Keratinocyte (primary cell): ENCODE results near the gene ABHD17B. TPM values are rescaled to one million over a fixed set of nuclear protein-coding genes. Genes with fewer than 3 reads are reported as not detected.

ENCODE experiments used
- DNase-seq: peaks from one replicate; pipeline ENCODE4 v3.0.0-alpha.2; 2011; ENCODE audit warnings: low read depth, missing footprints, low spot score
- FAIRE-seq: peaks from 2 replicates; lab custom pipeline; 2011; peaks lifted over from hg19 to GRCh38; lab: Jason Lieb, UNC
- H2AFZ ChIP-seq: 2 replicates; pipeline ENCODE4 v1.6.0; 2012; ENCODE audit warnings: low read length, control low read depth, inconsistent platforms; ENCODE audit not compliant: control insufficient read depth
- H3K27ac ChIP-seq: 2 replicates; pipeline ENCODE4 v1.5.1; 2011; ENCODE audit warnings: low read length; ENCODE audit not compliant: control insufficient read depth, insufficient read depth
- H3K27me3 ChIP-seq: 3 replicates; pipeline ENCODE4 v1.6.0; 2011; ENCODE audit warnings: low read length; ENCODE audit not compliant: control insufficient read depth, insufficient read depth; ENCODE audit errors: extremely low read depth
- H3K36me3 ChIP-seq, 2 experiments: 2 replicates in 1 of 2; 3 replicates in 1 of 2; pipeline ENCODE4 v1.5.1; 2011; ENCODE audit warnings: low read length in 2 of 2, mild to moderate bottlenecking in 1 of 2; ENCODE audit not compliant: control insufficient read depth in 2 of 2, insufficient read depth in 2 of 2; ENCODE audit errors: extremely low read depth in 1 of 2
- H3K4me1 ChIP-seq: 3 replicates; pipeline ENCODE4 v1.5.1; 2011; ENCODE audit warnings: low read length; ENCODE audit not compliant: control insufficient read depth, insufficient read depth; ENCODE audit errors: extremely low read depth
- H3K4me2 ChIP-seq: 3 replicates; pipeline ENCODE4 v1.6.0; 2011; ENCODE audit warnings: low read depth, low read length; ENCODE audit not compliant: control insufficient read depth, insufficient read depth; ENCODE audit errors: extremely low read depth
- H3K4me3 ChIP-seq, 3 experiments: fragments of 200-600 bp in 1 of 3; sonication (generic) in 1 of 3; 2 replicates in 2 of 3; 3 replicates in 1 of 3; pipeline ENCODE4 v1.5.1; 2011 to 2016; ENCODE audit warnings: low read length in 3 of 3, mild to moderate bottlenecking in 3 of 3, control low read depth in 2 of 3, inconsistent platforms in 1 of 3, low read depth in 1 of 3, mixed read lengths in 1 of 3, mixed run types in 1 of 3, moderate library complexity in 1 of 3; ENCODE audit not compliant: control insufficient read depth in 2 of 3, insufficient read depth in 2 of 3; ENCODE audit errors: extremely low read depth in 1 of 3
- H3K79me2 ChIP-seq: 2 replicates; pipeline ENCODE4 v1.6.0; 2012; ENCODE audit warnings: low read length; ENCODE audit not compliant: control insufficient read depth, insufficient read depth
- H3K9ac ChIP-seq: 3 replicates; pipeline ENCODE4 v1.6.0; 2011; ENCODE audit warnings: low read length; ENCODE audit not compliant: control insufficient read depth, insufficient read depth; ENCODE audit errors: extremely low read depth
- H3K9me1 ChIP-seq: 3 replicates; pipeline ENCODE4 v1.6.0; 2011; ENCODE audit warnings: low read length; ENCODE audit not compliant: control insufficient read depth, insufficient read depth; ENCODE audit errors: extremely low read depth
- H3K9me3 ChIP-seq: 2 replicates; pipeline ENCODE4 v1.5.1; 2012; ENCODE audit warnings: low read depth, low read length; ENCODE audit not compliant: control insufficient read depth
- H4K20me1 ChIP-seq: 3 replicates; pipeline ENCODE4 v1.6.0; 2011; ENCODE audit warnings: low read length; ENCODE audit not compliant: control insufficient read depth, insufficient read depth; ENCODE audit errors: extremely low read depth
- EZH2 ChIP-seq: IDR thresholded peaks from one replicate; pipeline ENCODE4 v1.6.1; 2012; ENCODE audit warnings: inconsistent platforms, mild to moderate bottlenecking, low read length, moderate library complexity
- dilution Hi-C: fragments of 300-500 bp; cut with MboI; formaldehyde crosslinking; loops from one replicate; pipeline ENCODE4 v1.7.0; 2020; ENCODE audit warnings: low sequenced_read_pairs; ENCODE audit not compliant: extremely low pct_ligation_motif_present
- polyA plus RNA-seq, 5 experiments: library from polyadenylated mRNA; depleted of rRNA in 3 of 5; stranded (reverse) in 3 of 5; stranded (forward) in 1 of 5; unstranded in 1 of 5; fragments of >200 nt; gene quantifications; 1 replicate in 1 of 5; 2 replicates in 3 of 5; 3 replicates in 1 of 5; pipeline versions ENCODE4 v1.2.1 to v1.2.3, GENCODE V29; 2011 to 2012; ENCODE audit warnings: missing spikeins in 2 of 5, low read depth in 1 of 5, low replicate concordance in 1 of 5
- TF ChIP-seq, protein P1 (sequence below), 3 experiments: IDR thresholded peaks in 1 of 3; conservative IDR thresholded peaks in 1 of 3; optimal IDR thresholded peaks in 1 of 3; 2 replicates in 2 of 3; 3 replicates in 1 of 3; pipeline versions ENCODE3 to v1.5.1; 2011; ENCODE audit warnings: low read length in 3 of 3, mild to moderate bottlenecking in 3 of 3, moderate library complexity in 2 of 3, control low read depth in 1 of 3, inconsistent platforms in 1 of 3; ENCODE audit not compliant: insufficient read depth in 2 of 3; ENCODE audit errors: extremely low read depth in 1 of 3

The ABHD17B gene
- polyA plus RNA-seq, 1 donor (not counting 4 experiments of a cell fraction or from before 2014, with no cell fraction given): 16.3 TPM

DNA sequence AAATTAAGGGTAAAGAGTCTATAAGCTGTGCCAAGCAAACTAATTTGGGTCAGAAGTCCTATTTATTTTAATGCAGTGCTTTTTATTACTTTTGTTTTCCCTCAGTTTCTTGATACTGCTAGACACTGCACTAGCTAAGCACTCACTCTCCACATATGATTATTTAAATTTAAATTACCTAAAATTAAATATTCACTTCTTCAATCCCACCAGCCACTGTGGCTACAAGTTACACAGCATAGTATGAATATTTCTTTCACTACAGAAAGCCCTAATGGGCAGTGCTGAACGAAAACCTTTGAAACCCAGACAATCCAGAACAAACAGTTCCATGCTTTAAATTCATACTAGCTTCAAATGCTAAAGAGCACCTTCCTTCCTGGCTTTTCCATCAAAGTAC lies 23.6 kb downstream of the ABHD17B start:
- Histone ChIP-seq H4K20me1 (no peaks in the 10 kb centered on the region), H3K9me3 (no peaks in the 10 kb centered on the region), H3K27ac (no peak overlapping the region), H2AFZ (no peak overlapping the region), H3K4me1 (peaks cover 6% of the 10 kb centered on the region), H3K27me3 (no peaks in the 10 kb centered on the region), H3K36me3 (no peaks in the 10 kb centered on the region), H3K4me3 (no peak overlapping the region), H3K79me2 (peaks cover 60% of the 10 kb centered on the region), H3K4me2 (no peak overlapping the region), H3K9ac (no peak overlapping the region), H3K9me1 (no peaks in the 10 kb centered on the region)
- DNase-seq: no peak
- TF ChIP-seq, protein P1, sequence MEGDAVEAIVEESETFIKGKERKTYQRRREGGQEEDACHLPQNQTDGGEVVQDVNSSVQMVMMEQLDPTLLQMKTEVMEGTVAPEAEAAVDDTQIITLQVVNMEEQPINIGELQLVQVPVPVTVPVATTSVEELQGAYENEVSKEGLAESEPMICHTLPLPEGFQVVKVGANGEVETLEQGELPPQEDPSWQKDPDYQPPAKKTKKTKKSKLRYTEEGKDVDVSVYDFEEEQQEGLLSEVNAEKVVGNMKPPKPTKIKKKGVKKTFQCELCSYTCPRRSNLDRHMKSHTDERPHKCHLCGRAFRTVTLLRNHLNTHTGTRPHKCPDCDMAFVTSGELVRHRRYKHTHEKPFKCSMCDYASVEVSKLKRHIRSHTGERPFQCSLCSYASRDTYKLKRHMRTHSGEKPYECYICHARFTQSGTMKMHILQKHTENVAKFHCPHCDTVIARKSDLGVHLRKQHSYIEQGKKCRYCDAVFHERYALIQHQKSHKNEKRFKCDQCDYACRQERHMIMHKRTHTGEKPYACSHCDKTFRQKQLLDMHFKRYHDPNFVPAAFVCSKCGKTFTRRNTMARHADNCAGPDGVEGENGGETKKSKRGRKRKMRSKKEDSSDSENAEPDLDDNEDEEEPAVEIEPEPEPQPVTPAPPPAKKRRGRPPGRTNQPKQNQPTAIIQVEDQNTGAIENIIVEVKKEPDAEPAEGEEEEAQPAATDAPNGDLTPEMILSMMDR (optimal IDR thresholded peaks at IDR 0.05 in 1 of 3, IDR thresholded peaks at IDR 0.05 in 1 of 3, conservative IDR thresholded peaks at IDR 0.05 in 1 of 3; ENCODE audit: extremely low read depth in 1 of 3, insufficient read depth in 2 of 3, low read length in 3 of 3): no peak
- no peak for TF ChIP-seq EZH2
- dilution Hi-C loops: no loop called here
- no peak for FAIRE-seq

DNA sequence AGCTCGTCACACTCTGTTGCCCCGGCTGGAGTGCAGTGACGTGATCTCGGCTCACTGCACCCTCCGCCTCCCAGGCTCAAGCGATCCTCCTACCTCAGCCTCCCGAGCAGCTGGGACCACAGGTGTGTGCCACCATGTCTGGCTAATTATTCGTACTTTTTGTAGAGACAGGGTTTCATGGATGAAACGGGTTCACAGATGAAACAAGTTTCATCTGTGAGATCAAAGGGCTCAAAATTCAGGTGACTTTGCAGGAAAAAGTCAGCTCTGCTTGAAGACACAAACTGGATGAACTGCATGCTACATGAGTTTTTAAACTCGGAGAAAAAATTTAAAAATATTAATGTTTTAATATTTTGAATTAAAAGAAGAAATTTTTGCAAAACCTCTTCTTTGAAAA lies 24.5 kb downstream of the ABHD17B start:
- no peaks in the 10 kb centered on the region for H3K36me3 ChIP-seq
- DNase-seq (no peak), FAIRE-seq (no peak)
- H3K9me3 ChIP-seq: no peaks in the 10 kb centered on the region
- H3K9me1 ChIP-seq: no peaks in the 10 kb centered on the region
- no peak overlapping the region for H3K4me3 ChIP-seq
- no peaks in the 10 kb centered on the region for H4K20me1 ChIP-seq
- no peaks in the 10 kb centered on the region for H3K27me3 ChIP-seq
- TF ChIP-seq, protein P1 (optimal IDR thresholded peaks at IDR 0.05 in 1 of 3, IDR thresholded peaks at IDR 0.05 in 1 of 3, conservative IDR thresholded peaks at IDR 0.05 in 1 of 3; ENCODE audit: extremely low read depth in 1 of 3, insufficient read depth in 2 of 3, low read length in 3 of 3): no peak
- no peak for TF ChIP-seq EZH2
- H3K9ac ChIP-seq: no peak overlapping the region
- H3K27ac ChIP-seq: no peak overlapping the region
- no peak overlapping the region for H2AFZ ChIP-seq
- H3K79me2 ChIP-seq: peaks cover 65% of the 10 kb centered on the region
- dilution Hi-C loops: no loop called here
- H3K4me1 ChIP-seq: peaks cover 6% of the 10 kb centered on the region
- no peak overlapping the region for H3K4me2 ChIP-seq
